IMR-90 (cell line): ENCODE results near the gene ADGRG4. TPM values are rescaled to one million over a fixed set of nuclear protein-coding genes. Genes with fewer than 3 reads are reported as not detected.

Experiments
- ATAC-seq: fragments of 200-7000 bp; cut with Tn5 transposase; 2 replicates; pipeline ENCODE4 v1.9.1; 2020; ENCODE audit warnings: low read depth, mild to moderate bottlenecking, moderate library complexity
- BruUV-seq: library from RNA; stranded (reverse); fragments of 400-500 nt; replicated peaks from 2 replicates; lab custom pipeline; 2021; lab: Mats Ljungman, UMichigan
- CTCF ChIA-PET: fragments of 300-600 bp; formaldehyde crosslinking; extraction: SDS; loops from one replicate; lab custom pipeline; 2021; ENCODE audit warnings: antibody characterized with exemption; lab: Yijun Ruan, JAX
- POLR2A ChIA-PET: fragments of 300-600 bp; sonication (Branson Sonifier 250); formaldehyde crosslinking; loops from one replicate; lab custom pipeline; 2022; ENCODE audit warnings: antibody characterized with exemption; ENCODE audit not compliant: unreplicated experiment; lab: Charles Lee
- DNase-seq: peaks from one replicate; pipeline ENCODE4 v3.0.0; 2013
- H2AFZ ChIP-seq: replicated peaks from 2 replicates; pipeline ENCODE3; 2013; ENCODE audit warnings: low read length, mild to moderate bottlenecking; ENCODE audit not compliant: poor library complexity
- H2AK5ac ChIP-seq: 2 replicates; pipeline ENCODE4 v1.6.1; 2013; ENCODE audit warnings: low read depth, low read length, inconsistent platforms
- H2AK9ac ChIP-seq: replicated peaks from 2 replicates; pipeline ENCODE3; 2013; ENCODE audit warnings: mild to moderate bottlenecking, low read depth, low read length, moderate library complexity; ENCODE audit not compliant: poor library complexity
- H2BK120ac ChIP-seq: 2 replicates; pipeline ENCODE4 v1.6.1; 2013; ENCODE audit warnings: low read depth, low read length, inconsistent platforms
- H2BK15ac ChIP-seq: 3 replicates; pipeline ENCODE4 v1.6.1; 2013; ENCODE audit warnings: low read depth, low read length, inconsistent platforms
- H2BK20ac ChIP-seq: 2 replicates; pipeline ENCODE4 v1.6.1; 2013; ENCODE audit warnings: low read depth, mild to moderate bottlenecking, inconsistent platforms, low read length, moderate library complexity
- H2BK5ac ChIP-seq: 2 replicates; pipeline ENCODE4 v1.6.1; 2013; ENCODE audit warnings: mild to moderate bottlenecking, low read depth, low read length, inconsistent platforms; ENCODE audit not compliant: poor library complexity, severe bottlenecking
- H3K14ac ChIP-seq: replicated peaks from 2 replicates; pipeline ENCODE4 v1.6.1; 2013; ENCODE audit warnings: low read depth, low read length, inconsistent platforms
- H3K18ac ChIP-seq: 2 replicates; pipeline ENCODE4 v1.6.1; 2013; ENCODE audit warnings: low read depth, low read length, control low read depth
- H3K23ac ChIP-seq: 2 replicates; pipeline ENCODE4 v1.6.1; 2013; ENCODE audit warnings: low read depth, low read length, inconsistent platforms
- H3K27ac ChIP-seq: 2 replicates; pipeline ENCODE4 v1.5.1; 2013; ENCODE audit warnings: mild to moderate bottlenecking, control low read depth, low read length; ENCODE audit not compliant: insufficient read depth
- H3K27me3 ChIP-seq: 2 replicates; pipeline ENCODE4 v1.6.1; 2013; ENCODE audit warnings: low read length; ENCODE audit not compliant: control insufficient read depth, insufficient read depth
- H3K36me3 ChIP-seq: 2 replicates; pipeline ENCODE4 v1.6.1; 2013; ENCODE audit warnings: low read length, mixed read lengths; ENCODE audit not compliant: control insufficient read depth, insufficient read depth
- H3K4ac ChIP-seq: 2 replicates; pipeline ENCODE4 v1.6.1; 2013; ENCODE audit warnings: low read depth, low read length, inconsistent platforms
- H3K4me1 ChIP-seq: 2 replicates; pipeline ENCODE4 v1.6.1; 2013; ENCODE audit warnings: low read length, mixed read lengths; ENCODE audit not compliant: control insufficient read depth, insufficient read depth
- H3K4me2 ChIP-seq: 2 replicates; pipeline ENCODE4 v1.6.1; 2013; ENCODE audit warnings: low read depth, mild to moderate bottlenecking, control low read depth, low read length, moderate library complexity
- H3K4me3 ChIP-seq: 2 replicates; pipeline ENCODE4 v1.5.1; 2013; ENCODE audit warnings: low read depth, mild to moderate bottlenecking, control low read depth, low read length, moderate library complexity; ENCODE audit not compliant: insufficient read depth
- H3K56ac ChIP-seq: 2 replicates; pipeline ENCODE4 v1.6.1; 2013; ENCODE audit warnings: low read length, inconsistent platforms; ENCODE audit not compliant: insufficient read depth; ENCODE audit errors: extremely low read depth
- H3K79me1 ChIP-seq, 2 experiments: 2 replicates each; pipeline ENCODE4 v1.6.1; 2013; ENCODE audit warnings: low read length in 2 of 2, inconsistent platforms in 1 of 2, low read depth in 1 of 2
- H3K9ac ChIP-seq: 2 replicates; pipeline ENCODE4 v1.6.1; 2013; ENCODE audit warnings: low read depth, low read length, control low read depth
- H3K9me1 ChIP-seq: 2 replicates; pipeline ENCODE4 v1.6.1; 2013; ENCODE audit warnings: low read length, inconsistent platforms; ENCODE audit not compliant: insufficient read depth
- H3K9me3 ChIP-seq: 2 replicates; pipeline ENCODE4 v1.6.1; 2013; ENCODE audit warnings: low read length; ENCODE audit not compliant: control insufficient read depth, insufficient read depth
- H4K20me1 ChIP-seq: 2 replicates; pipeline ENCODE4 v1.6.1; 2013; ENCODE audit warnings: low read length, inconsistent platforms; ENCODE audit not compliant: insufficient read depth
- H4K5ac ChIP-seq: 2 replicates; pipeline ENCODE4 v1.6.1; 2013; ENCODE audit warnings: mild to moderate bottlenecking, low read depth, low read length, control low read depth
- H4K8ac ChIP-seq, 2 experiments: 2 replicates each; pipeline ENCODE4 v1.6.1; 2013; ENCODE audit warnings: low read depth in 2 of 2, low read length in 2 of 2, control low read depth in 1 of 2, inconsistent platforms in 1 of 2
- H4K91ac ChIP-seq: 2 replicates; pipeline ENCODE4 v1.6.1; 2013; ENCODE audit warnings: low read depth, low read length, inconsistent platforms; ENCODE audit not compliant: insufficient read depth
- BHLHE40 ChIP-seq: fragments of 150-350 bp; IDR thresholded peaks from 2 replicates; pipeline ENCODE4 v1.6.1; 2016; ENCODE audit warnings: mild to moderate bottlenecking, low read depth, low read length
- CEBPB ChIP-seq: IDR thresholded peaks from 2 replicates; pipeline ENCODE4 v1.6.1; 2012; ENCODE audit warnings: low read depth, low read length, improper control_type of control experiment
- CHD1 ChIP-seq: IDR thresholded peaks from 2 replicates; pipeline ENCODE4 v1.6.1; 2012; ENCODE audit warnings: low read depth, low read length, improper control_type of control experiment
- FOS ChIP-seq: fragments of 150-350 bp; IDR thresholded peaks from 2 replicates; pipeline ENCODE4 v1.6.1; 2016; ENCODE audit warnings: low read depth, low read length
- MAFK ChIP-seq: IDR thresholded peaks from 2 replicates; pipeline ENCODE4 v1.6.1; 2012; ENCODE audit warnings: low read depth, low read length, improper control_type of control experiment
- MAZ ChIP-seq: IDR thresholded peaks from 2 replicates; pipeline ENCODE4 v1.6.1; 2012; ENCODE audit warnings: low read depth, mild to moderate bottlenecking, low read length, improper control_type of control experiment, moderate library complexity, borderline replicate concordance
- MXI1 ChIP-seq: IDR thresholded peaks from 2 replicates; pipeline ENCODE4 v1.6.1; 2012; ENCODE audit warnings: low read depth, mild to moderate bottlenecking, low read length, moderate library complexity, borderline replicate concordance
- NFE2L2 ChIP-seq: fragments of 150-350 bp; IDR thresholded peaks from 2 replicates; pipeline ENCODE4 v1.6.1; 2016; ENCODE audit warnings: low read depth, mild to moderate bottlenecking, low read length
- POLR2A ChIP-seq: IDR thresholded peaks from 2 replicates; pipeline ENCODE4 v1.6.1; 2012; ENCODE audit warnings: mild to moderate bottlenecking, low read depth, low read length
- RAD21 ChIP-seq: IDR thresholded peaks from 2 replicates; pipeline ENCODE4 v1.6.1; 2012; ENCODE audit warnings: low read length, improper control_type of control experiment
- RCOR1 ChIP-seq: IDR thresholded peaks from 2 replicates; pipeline ENCODE4 v1.6.1; 2012; ENCODE audit warnings: mild to moderate bottlenecking, low read length, improper control_type of control experiment; ENCODE audit not compliant: insufficient replicate concordance
- RFX5 ChIP-seq: IDR thresholded peaks from 2 replicates; pipeline ENCODE4 v1.8.0; 2012; ENCODE audit warnings: low read depth, mild to moderate bottlenecking, low read length, moderate library complexity
- WGBS, 2 experiments: methylation state at CpG; one replicate each; pipeline versions ENCODE4 v1.1.5 to v1.1.7; 2013; ENCODE audit warnings: missing lambda C conversion rate in 2 of 2; ENCODE audit not compliant: insufficient read length in 1 of 2; ENCODE audit errors: extremely low coverage in 2 of 2; 5-methylcytosine and 5-hydroxymethylcytosine counted together
- dilution Hi-C: fragments of 300-500 bp; cut with HindIII; formaldehyde crosslinking; loops from one replicate; pipeline ENCODE4 v1.14.3; 2018; ENCODE audit warnings: low sequenced_read_pairs; ENCODE audit not compliant: unreplicated experiment
- in situ Hi-C: fragments of 300-500 bp; cut with MboI; formaldehyde crosslinking; loops from 3 replicates; pipeline ENCODE4 v1.14.3; 2019; ENCODE audit warnings: low sequenced_read_pairs, inconsistent platforms, mixed read lengths
- intact Hi-C: fragments of 100-400 bp; cut with micrococcal nuclease; formaldehyde crosslinking; loops from 2 replicates; pipeline ENCODE4 v1.10.0; 2022
- polyA plus RNA-seq, 3 experiments: library from polyadenylated mRNA; depleted of rRNA; stranded (reverse); fragments of >200 nt; gene quantifications; 2 replicates each; pipeline ENCODE4 v1.2.3, GENCODE V29; 2012; ENCODE audit warnings: low replicate concordance in 1 of 3
- total RNA-seq: library from RNA; depleted of rRNA; stranded (reverse); fragments of >200 nt; gene quantifications from 2 replicates; pipeline ENCODE4 v1.2.3, GENCODE V29; 2012
- TF ChIP-seq, protein P1 (sequence below): conservative IDR thresholded peaks from 2 replicates; pipeline ENCODE4 v1.5.1; 2012; ENCODE audit warnings: mild to moderate bottlenecking, low read depth, low read length, improper control_type of control experiment
- TF ChIP-seq, protein P2 (sequence below): fragments of 150-350 bp; IDR thresholded peaks from 2 replicates; pipeline ENCODE4 v1.6.1; 2017; ENCODE audit warnings: mild to moderate bottlenecking, antibody characterized with exemption, low read length, low read depth
- TF ChIP-seq, protein P3 (sequence below): fragments of 150-350 bp; IDR thresholded peaks from 2 replicates; pipeline ENCODE4 v1.6.1; 2016; ENCODE audit warnings: low read depth, mild to moderate bottlenecking, low read length, moderate library complexity, borderline replicate concordance

Gene ADGRG4
- total and polyA plus RNA-seq, 2 of the 4 experiments (the other 2 are of a cell fraction), result under 0.01 TPM; not detected in 1

DNA sequence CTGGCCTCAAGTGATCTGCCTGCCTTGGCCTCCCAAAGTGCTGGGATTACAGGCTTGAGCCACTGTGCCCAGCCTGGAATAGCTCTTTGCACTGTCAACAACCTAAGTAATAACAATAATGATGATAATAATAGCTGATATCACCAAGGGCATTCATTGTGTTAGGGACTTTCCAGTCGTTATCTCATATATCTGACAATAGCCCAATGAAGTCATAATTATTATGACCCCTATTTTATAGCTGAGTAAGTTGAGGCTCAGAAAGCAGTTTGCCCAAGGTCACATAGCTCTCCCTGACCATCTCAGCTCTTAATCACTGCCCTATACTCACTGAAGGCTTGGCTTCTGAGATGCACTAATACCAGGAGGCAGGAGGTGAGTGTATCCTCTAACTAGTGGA, 30.8 kb upstream of the ADGRG4 start:
- TF ChIP-seq MAZ, result no peak
- no peak for TF ChIP-seq RFX5
- no peak for TF ChIP-seq RCOR1
- no peak for TF ChIP-seq NFE2L2
- TF ChIP-seq MAFK, result no peak
- TF ChIP-seq, protein P1, sequence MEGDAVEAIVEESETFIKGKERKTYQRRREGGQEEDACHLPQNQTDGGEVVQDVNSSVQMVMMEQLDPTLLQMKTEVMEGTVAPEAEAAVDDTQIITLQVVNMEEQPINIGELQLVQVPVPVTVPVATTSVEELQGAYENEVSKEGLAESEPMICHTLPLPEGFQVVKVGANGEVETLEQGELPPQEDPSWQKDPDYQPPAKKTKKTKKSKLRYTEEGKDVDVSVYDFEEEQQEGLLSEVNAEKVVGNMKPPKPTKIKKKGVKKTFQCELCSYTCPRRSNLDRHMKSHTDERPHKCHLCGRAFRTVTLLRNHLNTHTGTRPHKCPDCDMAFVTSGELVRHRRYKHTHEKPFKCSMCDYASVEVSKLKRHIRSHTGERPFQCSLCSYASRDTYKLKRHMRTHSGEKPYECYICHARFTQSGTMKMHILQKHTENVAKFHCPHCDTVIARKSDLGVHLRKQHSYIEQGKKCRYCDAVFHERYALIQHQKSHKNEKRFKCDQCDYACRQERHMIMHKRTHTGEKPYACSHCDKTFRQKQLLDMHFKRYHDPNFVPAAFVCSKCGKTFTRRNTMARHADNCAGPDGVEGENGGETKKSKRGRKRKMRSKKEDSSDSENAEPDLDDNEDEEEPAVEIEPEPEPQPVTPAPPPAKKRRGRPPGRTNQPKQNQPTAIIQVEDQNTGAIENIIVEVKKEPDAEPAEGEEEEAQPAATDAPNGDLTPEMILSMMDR, result no peak
- TF ChIP-seq, protein P2, sequence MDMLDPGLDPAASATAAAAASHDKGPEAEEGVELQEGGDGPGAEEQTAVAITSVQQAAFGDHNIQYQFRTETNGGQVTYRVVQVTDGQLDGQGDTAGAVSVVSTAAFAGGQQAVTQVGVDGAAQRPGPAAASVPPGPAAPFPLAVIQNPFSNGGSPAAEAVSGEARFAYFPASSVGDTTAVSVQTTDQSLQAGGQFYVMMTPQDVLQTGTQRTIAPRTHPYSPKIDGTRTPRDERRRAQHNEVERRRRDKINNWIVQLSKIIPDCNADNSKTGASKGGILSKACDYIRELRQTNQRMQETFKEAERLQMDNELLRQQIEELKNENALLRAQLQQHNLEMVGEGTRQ, result no peak
- no peak for TF ChIP-seq CHD1
- no peak for TF ChIP-seq RAD21
- TF ChIP-seq POLR2A, result no peak
- TF ChIP-seq BHLHE40, result no peak
- TF ChIP-seq, protein P3, sequence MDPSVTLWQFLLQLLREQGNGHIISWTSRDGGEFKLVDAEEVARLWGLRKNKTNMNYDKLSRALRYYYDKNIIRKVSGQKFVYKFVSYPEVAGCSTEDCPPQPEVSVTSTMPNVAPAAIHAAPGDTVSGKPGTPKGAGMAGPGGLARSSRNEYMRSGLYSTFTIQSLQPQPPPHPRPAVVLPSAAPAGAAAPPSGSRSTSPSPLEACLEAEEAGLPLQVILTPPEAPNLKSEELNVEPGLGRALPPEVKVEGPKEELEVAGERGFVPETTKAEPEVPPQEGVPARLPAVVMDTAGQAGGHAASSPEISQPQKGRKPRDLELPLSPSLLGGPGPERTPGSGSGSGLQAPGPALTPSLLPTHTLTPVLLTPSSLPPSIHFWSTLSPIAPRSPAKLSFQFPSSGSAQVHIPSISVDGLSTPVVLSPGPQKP, result no peak
- no peak for TF ChIP-seq MXI1
- TF ChIP-seq FOS, result no peak
- no peak for TF ChIP-seq CEBPB
- no peak overlapping the region for H3K9ac ChIP-seq
- no peak overlapping the region for H3K56ac ChIP-seq
- BruUV-seq, result no TSS peak
- no peak overlapping the region for H3K18ac ChIP-seq
- no peak overlapping the region for H2BK120ac ChIP-seq
- no CpG with 5 or more reads among the region's 1 CpG for WGBS, 2 experiments
- no peak overlapping the region for H2AFZ ChIP-seq
- no peak overlapping the region for H2BK20ac ChIP-seq
- intact Hi-C loops (loop anchor here (10.0 kb wide), 1 partner anchor 425 kb away; no protein-coding TSS in a partner anchor), in situ Hi-C loops (no loop called here), dilution Hi-C loops (no loop called here)
- no peak overlapping the region for H2AK5ac ChIP-seq
- H3K9me3 ChIP-seq, result no peaks in the 10 kb centered on the region
- H3K4ac ChIP-seq, result no peak overlapping the region
- H4K8ac ChIP-seq, result no peak overlapping the region
- no peak overlapping the region for H2BK5ac ChIP-seq
- no peak overlapping the region for H4K91ac ChIP-seq
- no peaks in the 10 kb centered on the region for H4K20me1 ChIP-seq
- no peak overlapping the region for H4K5ac ChIP-seq
- 0 out of 2 replicates have a peak, but pooled peaks cover 3% of the 10 kb centered on the region for H3K4me1 ChIP-seq
- no peak overlapping the region for H3K23ac ChIP-seq
- no peaks in the 10 kb centered on the region for H3K9me1 ChIP-seq
- DNase-seq, result no peak
- no peak overlapping the region for H3K4me2 ChIP-seq
- ChIA-PET POLR2A (no interaction called here), CTCF (no interaction called here)
- H3K27ac ChIP-seq, result no peak overlapping the region
- H3K4me3 ChIP-seq, result no peak overlapping the region
- H3K79me1 ChIP-seq, result no peaks in the 10 kb centered on the region
- no peaks in the 10 kb centered on the region for H3K36me3 ChIP-seq
- H3K14ac ChIP-seq, result no peak overlapping the region
- no peaks in the 10 kb centered on the region for H3K27me3 ChIP-seq
- no peak overlapping the region for H2AK9ac ChIP-seq
- H2BK15ac ChIP-seq, result no peak overlapping the region
- ATAC-seq, result no peak
